Transverse colon (tissue), 4 donors: Measurements from ENCODE around the gene CCNL1. TPM values are rescaled to one million over a fixed set of nuclear protein-coding genes. Genes with fewer than 3 reads are reported as not detected.
A peak's percentile ranks its signal among the peaks of the same experiment; 100 is the strongest.
"Not testable (repeated sequence)": the region's sequence is repeated elsewhere in the genome, so short reads cannot be mapped to it uniquely, and the experiment has no call there.

Experiments
- DNase-seq: peaks from one replicate; pipeline ENCODE4 v3.0.0-alpha.2; 2019
- H3K27ac ChIP-seq, 4 donors: fragments of 200-600 bp; sonication (generic); 2 replicates each; pipeline ENCODE4 v1.5.1; 2016 to 2018; ENCODE audit warnings: inconsistent platforms in 4 of 4
- H3K27me3 ChIP-seq: fragments of 200-600 bp; sonication (generic); 2 replicates; pipeline ENCODE4 v1.5.1; 2017; ENCODE audit warnings: inconsistent platforms
- H3K36me3 ChIP-seq, 4 donors: fragments of 200-600 bp; sonication (generic); 2 replicates each; pipeline ENCODE4 v1.5.1; 2017 to 2019; ENCODE audit warnings: inconsistent platforms in 4 of 4
- H3K4me1 ChIP-seq, 4 donors: fragments of 200-600 bp; sonication (generic); 2 replicates each; pipeline ENCODE4 v1.5.1; 2017 to 2020; ENCODE audit warnings: inconsistent platforms in 4 of 4
- H3K4me3 ChIP-seq, 4 donors: fragments of 200-600 bp; sonication (generic); 1 replicate in 1 of 4; 2 replicates in 3 of 4; pipeline versions ENCODE4 v1.5.1 to v1.6.1; 2017 to 2019; ENCODE audit warnings: inconsistent platforms in 4 of 4
- H3K9me3 ChIP-seq, 2 donors: fragments of 200-600 bp; sonication (generic); 2 replicates each; pipeline ENCODE4 v1.5.1; 2017 to 2019; ENCODE audit warnings: inconsistent platforms in 2 of 2
- CTCF ChIP-seq, 5 experiments: fragments of 200-600 bp in 3 of 5; fragments of 450-650 bp in 2 of 5; sonication (generic) in 3 of 5; IDR thresholded peaks; 1 replicate in 2 of 5; 2 replicates in 3 of 5; pipeline ENCODE4 v1.5.1; 2016 to 2017; ENCODE audit warnings: antibody characterized with exemption in 5 of 5, inconsistent platforms in 3 of 5, mild to moderate bottlenecking in 2 of 5, moderate library complexity in 1 of 5
- EP300 ChIP-seq: sonication (generic); formaldehyde crosslinking; IDR thresholded peaks from one replicate; pipeline ENCODE4 v1.6.1; 2017; ENCODE audit warnings: antibody characterized with exemption, low read depth
- POLR2A ChIP-seq: fragments of 450-650 bp; IDR thresholded peaks from one replicate; pipeline ENCODE4 v1.6.1; 2016; ENCODE audit warnings: antibody characterized with exemption, mild to moderate bottlenecking, moderate library complexity
- POLR2AphosphoS5 ChIP-seq, 3 donors: sonication (generic); formaldehyde crosslinking; IDR thresholded peaks; one replicate each; pipeline ENCODE4 v1.6.1; 2016; ENCODE audit warnings: antibody characterized with exemption in 3 of 3
- WGBS, 2 donors: methylation state at CpG; one replicate each; pipeline ENCODE4 v1.1.5; 2018; ENCODE audit warnings: low coverage in 1 of 2; 5-methylcytosine and 5-hydroxymethylcytosine counted together
- in situ Hi-C, 4 donors: fragments of 200-750 bp; cut with MboI; loops; one replicate each; pipeline versions ENCODE4 v1.15.0 to v1.15.1; 2017; ENCODE audit warnings: low sequenced_read_pairs in 3 of 4, low pct_ligation_motif_present in 1 of 4, low pct_unique_long_range_greater_than_20kb in 1 of 4
- intact Hi-C: fragments of 100-400 bp; cut with DNase I; formaldehyde crosslinking; loops from one replicate; pipeline ENCODE4 v1.15.1; 2023; ENCODE audit warnings: low total_unique reads
- total RNA-seq, 4 donors: library from RNA; depleted of rRNA; stranded (reverse); fragments of >200 nt; gene quantifications; one replicate each; pipeline ENCODE4 v1.1.0, GENCODE V29; 2016

The CCNL1 gene
- total RNA-seq, 4 donors from 2014 or later: 288 to 422 (median 308) TPM

- H3K27ac ChIP-seq: peak overlapping the region; percentile 44 to 72 (median 66)
- 49 to 53% methylated on average over 4 of the region's 4 CpGs for WGBS, 2 donors
Measured at GRCh38 chr3:157104521-157104920, 55.4 kb downstream of the CCNL1 start.

GRCh38 chr3:157103860-157104259 is 56.1 kb downstream of the CCNL1 start:
- Histone ChIP-seq H3K36me3 (no peaks in the 10 kb centered on the region), H3K4me1 (peaks cover 15 to 49% (median 19%) of the 10 kb centered on the region in 4 donors), H3K27ac (peak overlapping the region; percentile 44 to 72 (median 66)), H3K27me3 (no peaks in the 10 kb centered on the region), H3K9me3 (no peaks in the 10 kb centered on the region), H3K4me3 (no peak overlapping the region)
- intact Hi-C loops: no loop called here
- TF ChIP-seq CTCF (IDR thresholded peaks at IDR 0.05) (no peak), EP300 (no peak), POLR2AphosphoS5 (IDR thresholded peaks at IDR 0.05) (no peak), POLR2A (no peak)
- no peak for DNase-seq
- in situ Hi-C loops: no loop called here
- 88 to 89% methylated on average over 2 of the region's 2 CpGs for WGBS, 2 donors

More at GRCh38 chr3:157104521-157104920, 55.4 kb downstream of the CCNL1 start:
- intact Hi-C loops: no loop called here
- H3K27me3 ChIP-seq: no peaks in the 10 kb centered on the region
- TF ChIP-seq EP300 (peak; percentile 88), POLR2A (no peak), POLR2AphosphoS5 (IDR thresholded peaks at IDR 0.05) (peak; percentile 67 to 86 (median 81)), CTCF (IDR thresholded peaks at IDR 0.05) (no peak)
- peaks cover 16 to 44% (median 19%) of the 10 kb centered on the region in 4 donors for H3K4me1 ChIP-seq
- H3K9me3 ChIP-seq: no peaks in the 10 kb centered on the region
- H3K4me3 ChIP-seq: no peak overlapping the region
- H3K36me3 ChIP-seq: no peaks in the 10 kb centered on the region
- in situ Hi-C loops: no loop called here
- DNase-seq: no peak

- WGBS, 2 donors: 54 to 63% methylated on average over 2 of the region's 2 CpGs
- no peaks in the 10 kb centered on the region for H3K27me3 ChIP-seq
- no peak for TF ChIP-seq EP300
- TF ChIP-seq POLR2AphosphoS5 (IDR thresholded peaks at IDR 0.05): no peak
- no peak for TF ChIP-seq CTCF (IDR thresholded peaks at IDR 0.05)
- TF ChIP-seq POLR2A: no peak
- in situ Hi-C loops: no loop called here
- DNase-seq: no peak
- H3K36me3 ChIP-seq: no peaks in the 10 kb centered on the region
- intact Hi-C loops: no loop called here
- no peaks in the 10 kb centered on the region for H3K9me3 ChIP-seq
- H3K27ac ChIP-seq: peak overlapping the region; percentile 44 to 72 (median 66)
- no peak overlapping the region for H3K4me3 ChIP-seq
- peaks cover 11 to 49% (median 19%) of the 10 kb centered on the region in 4 donors for H3K4me1 ChIP-seq
Measured at GRCh38 chr3:157103280-157103679, 56.7 kb downstream of the CCNL1 start.

- DNase-seq, H3K4me3 ChIP-seq, in situ Hi-C loops, H3K9me3 ChIP-seq, H3K27me3 ChIP-seq, H3K27ac ChIP-seq, H3K36me3 ChIP-seq, intact Hi-C loops: not testable (repeated sequence)
- H3K4me1 ChIP-seq: peaks cover 11 to 49% (median 19%) of the 10 kb centered on the region in 4 donors
- WGBS, 2 donors: 93% methylated on average over 1 of the region's 1 CpG; no CpG with 5 or more reads in 1 of the 2 donors
Measured at GRCh38 chr3:157102595-157102994, 57.4 kb downstream of the CCNL1 start.

DNA sequence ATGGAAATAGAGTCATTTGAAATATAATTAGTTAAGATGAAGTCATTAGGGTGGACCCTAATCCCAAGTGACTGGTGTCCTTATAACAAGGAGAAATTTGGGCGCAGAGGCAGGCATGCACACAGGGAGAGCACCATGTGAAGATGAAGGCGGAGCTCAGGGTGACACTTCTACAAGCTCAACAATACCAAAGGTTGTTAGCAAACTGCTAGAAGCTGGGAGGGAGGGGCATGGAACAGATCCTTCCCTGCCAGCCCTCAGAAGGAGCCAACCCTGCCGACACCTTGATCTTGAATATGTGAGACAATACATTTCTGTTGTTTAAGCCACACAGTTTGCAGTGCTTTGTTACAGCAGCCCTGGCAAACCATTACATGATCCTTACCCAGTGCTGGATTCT is 57.8 kb downstream of the CCNL1 start:
- no peak for DNase-seq
- Histone ChIP-seq H3K9me3 (no peaks in the 10 kb centered on the region), H3K4me3 (no peak overlapping the region), H3K4me1 (peaks cover 11 to 45% (median 19%) of the 10 kb centered on the region in 4 donors), H3K27me3 (no peaks in the 10 kb centered on the region), H3K27ac (no peak overlapping the region), H3K36me3 (no peaks in the 10 kb centered on the region)
- intact Hi-C loops: no loop called here
- TF ChIP-seq CTCF (IDR thresholded peaks at IDR 0.05) (no peak), POLR2A (no peak), POLR2AphosphoS5 (IDR thresholded peaks at IDR 0.05) (no peak), EP300 (no peak)
- WGBS, 2 donors: 79 to 90% methylated on average over 3 of the region's 3 CpGs
- in situ Hi-C loops: no loop called here
